SJSA1 (cell line): ENCODE measurements around the gene GADL1. TPM values are rescaled to one million over a fixed set of nuclear protein-coding genes. Genes with fewer than 3 reads are reported as not detected.
A peak's percentile ranks its signal among the peaks of the same experiment; 100 is the strongest.

Experiments used
- DNase-seq, 2 experiments: peaks; one replicate each; pipeline ENCODE4 v3.0.0-alpha.2; 2015 to 2020; ENCODE audit warnings: low spot score in 2 of 2, low read depth in 1 of 2
- H3K27ac ChIP-seq: fragments of 250-450 bp; sonication (Bioruptor Pico); 2 replicates; pipeline ENCODE4 v1.5.1; 2020; ENCODE audit warnings: mild to moderate bottlenecking, moderate library complexity
- H3K27me3 ChIP-seq: fragments of 250-450 bp; sonication (Bioruptor Pico); replicated peaks from 2 replicates; pipeline ENCODE4 v1.5.1; 2020; ENCODE audit warnings: mild to moderate bottlenecking, moderate library complexity
- H3K36me3 ChIP-seq: fragments of 250-450 bp; sonication (Bioruptor Pico); 2 replicates; pipeline ENCODE4 v1.5.1; 2020; ENCODE audit warnings: mild to moderate bottlenecking
- H3K4me1 ChIP-seq: fragments of 250-450 bp; sonication (Bioruptor Pico); replicated peaks from 2 replicates; pipeline ENCODE4 v1.6.1; 2021; ENCODE audit warnings: mild to moderate bottlenecking
- H3K4me3 ChIP-seq: fragments of 250-450 bp; sonication (Bioruptor Pico); 2 replicates; pipeline ENCODE4 v1.5.1; 2020; ENCODE audit warnings: mild to moderate bottlenecking
- H3K9me3 ChIP-seq: fragments of 250-450 bp; sonication (Bioruptor Pico); replicated peaks from 2 replicates; pipeline ENCODE4 v1.5.1; 2020; ENCODE audit warnings: mild to moderate bottlenecking
- total RNA-seq: library from RNA; depleted of rRNA; stranded (reverse); fragments of >200 nt; shearing (Covaris generic); gene quantifications from 2 replicates; pipeline ENCODE4 v1.2.3, GENCODE V29; 2014

The GADL1 gene
- total RNA-seq, 1 experiment from 2014 or later: 0.13 TPM

- Histone ChIP-seq H3K27me3 (no peaks in the 10 kb centered on the region), H3K27ac (no peak overlapping the region), H3K9me3 (no peaks in the 10 kb centered on the region), H3K36me3 (peaks cover 40% of the 10 kb centered on the region), H3K4me1 (peaks cover 26% of the 10 kb centered on the region), H3K4me3 (no peak overlapping the region)
- peak; percentile 59 to 62 for DNase-seq
Observed at GRCh38 chr3:30693470-30694120, 200.9 kb downstream of the GADL1 start.

GRCh38 chr3:30692498-30693130 is 201.8 kb downstream of the GADL1 start:
- peaks cover 31% of the 10 kb centered on the region for H3K4me1 ChIP-seq

GRCh38 chr3:30691944-30692343 is 202.5 kb downstream of the GADL1 start:
- Histone ChIP-seq H3K27me3 (no peaks in the 10 kb centered on the region), H3K4me1 (peaks cover 31% of the 10 kb centered on the region), H3K27ac (no peak overlapping the region), H3K36me3 (peaks cover 53% of the 10 kb centered on the region), H3K4me3 (no peak overlapping the region), H3K9me3 (no peaks in the 10 kb centered on the region)
- no peak for DNase-seq

More at GRCh38 chr3:30692498-30693130, 201.8 kb downstream of the GADL1 start:
- Histone ChIP-seq H3K36me3 (peaks cover 50% of the 10 kb centered on the region), H3K4me3 (no peak overlapping the region), H3K27ac (no peak overlapping the region), H3K9me3 (no peaks in the 10 kb centered on the region), H3K27me3 (no peaks in the 10 kb centered on the region)
- no peak for DNase-seq

- Histone ChIP-seq H3K4me1 (peaks cover 31% of the 10 kb centered on the region), H3K27ac (no peak overlapping the region), H3K4me3 (no peak overlapping the region), H3K9me3 (no peaks in the 10 kb centered on the region), H3K27me3 (no peaks in the 10 kb centered on the region), H3K36me3 (peaks cover 58% of the 10 kb centered on the region)
- no peak for DNase-seq
Observed at GRCh38 chr3:30691249-30691880, 203.1 kb downstream of the GADL1 start.

- H3K36me3 ChIP-seq: peaks cover 62% of the 10 kb centered on the region
- H3K27ac ChIP-seq: no peak overlapping the region
- no peak for DNase-seq
- peaks cover 31% of the 10 kb centered on the region for H3K4me1 ChIP-seq
- no peak overlapping the region for H3K4me3 ChIP-seq
- no peaks in the 10 kb centered on the region for H3K9me3 ChIP-seq
- H3K27me3 ChIP-seq: no peaks in the 10 kb centered on the region
Observed at GRCh38 chr3:30690199-30690598, 204.3 kb downstream of the GADL1 start.

GRCh38 chr3:30688776-30689641 is 205.5 kb downstream of the GADL1 start:
- Histone ChIP-seq H3K9me3 (no peaks in the 10 kb centered on the region), H3K27ac (peak overlapping the region; percentile 52), H3K4me1 (peaks cover 31% of the 10 kb centered on the region), H3K4me3 (no peak overlapping the region), H3K36me3 (peaks cover 63% of the 10 kb centered on the region), H3K27me3 (no peaks in the 10 kb centered on the region)
- DNase-seq: peak in 1 of 2 experiments; percentile 39

GRCh38 chr3:30687930-30688570 is 206.4 kb downstream of the GADL1 start:
- Histone ChIP-seq H3K9me3 (no peaks in the 10 kb centered on the region), H3K4me3 (no peak overlapping the region), H3K4me1 (peaks cover 23% of the 10 kb centered on the region), H3K36me3 (peaks cover 65% of the 10 kb centered on the region), H3K27ac (no peak overlapping the region), H3K27me3 (no peaks in the 10 kb centered on the region)
- no peak for DNase-seq

GRCh38 chr3:30686799-30687198 is 207.7 kb downstream of the GADL1 start:
- peaks cover 23% of the 10 kb centered on the region for H3K4me1 ChIP-seq
- no peak overlapping the region for H3K27ac ChIP-seq
- H3K27me3 ChIP-seq: no peaks in the 10 kb centered on the region

GRCh38 chr3:30686176-30686575 is 208.3 kb downstream of the GADL1 start:
- H3K27ac ChIP-seq: no peak overlapping the region
- no peaks in the 10 kb centered on the region for H3K27me3 ChIP-seq
- H3K9me3 ChIP-seq: no peaks in the 10 kb centered on the region
- no peak for DNase-seq
- H3K4me3 ChIP-seq: no peak overlapping the region
- peaks cover 29% of the 10 kb centered on the region for H3K4me1 ChIP-seq
- peaks cover 52% of the 10 kb centered on the region for H3K36me3 ChIP-seq

More at GRCh38 chr3:30686799-30687198, 207.7 kb downstream of the GADL1 start:
- Histone ChIP-seq H3K36me3 (peaks cover 56% of the 10 kb centered on the region), H3K4me3 (no peak overlapping the region), H3K9me3 (no peaks in the 10 kb centered on the region)
- DNase-seq: no peak

- no peaks in the 10 kb centered on the region for H3K9me3 ChIP-seq
- H3K4me1 ChIP-seq: peaks cover 35% of the 10 kb centered on the region
- DNase-seq: no peak
- no peaks in the 10 kb centered on the region for H3K27me3 ChIP-seq
- no peak overlapping the region for H3K4me3 ChIP-seq
- H3K36me3 ChIP-seq: peaks cover 43% of the 10 kb centered on the region
- no peak overlapping the region for H3K27ac ChIP-seq
Observed at GRCh38 chr3:30685267-30685667, 209.2 kb downstream of the GADL1 start.

- no peak for DNase-seq
- H3K36me3 ChIP-seq: peaks cover 34% of the 10 kb centered on the region
- no peak overlapping the region for H3K4me3 ChIP-seq
- H3K27ac ChIP-seq: no peak overlapping the region
- H3K27me3 ChIP-seq: no peaks in the 10 kb centered on the region
- H3K4me1 ChIP-seq: peaks cover 29% of the 10 kb centered on the region
- H3K9me3 ChIP-seq: no peaks in the 10 kb centered on the region
Observed at GRCh38 chr3:30684356-30684755, 210.1 kb downstream of the GADL1 start.

- no peak for DNase-seq
- Histone ChIP-seq H3K9me3 (no peaks in the 10 kb centered on the region), H3K27ac (no peak overlapping the region), H3K4me1 (peaks cover 23% of the 10 kb centered on the region), H3K27me3 (no peaks in the 10 kb centered on the region), H3K36me3 (peaks cover 35% of the 10 kb centered on the region), H3K4me3 (no peak overlapping the region)
Observed at GRCh38 chr3:30683769-30684168, 210.7 kb downstream of the GADL1 start.

GRCh38 chr3:30682434-30683155 is 211.9 kb downstream of the GADL1 start:
- Histone ChIP-seq H3K27ac (no peak overlapping the region), H3K36me3 (peaks cover 32% of the 10 kb centered on the region), H3K9me3 (no peaks in the 10 kb centered on the region), H3K4me3 (no peak overlapping the region), H3K27me3 (no peaks in the 10 kb centered on the region), H3K4me1 (peaks cover 16% of the 10 kb centered on the region)
- DNase-seq: no peak
